Neural progenitor cell (in vitro differentiated cells): ENCODE data around the gene COL15A1.

Source experiments
- CTCF ChIP-seq: fragments of 200-600 bp; sonication (generic); IDR thresholded peaks from 2 replicates; pipeline ENCODE4 v1.5.1; 2017; ENCODE audit warnings: antibody characterized with exemption, mild to moderate bottlenecking
- EZH2 ChIP-seq: fragments of 200-600 bp; sonication (generic); IDR thresholded peaks from 2 replicates; pipeline ENCODE4 v1.6.1; 2017; ENCODE audit warnings: antibody characterized with exemption, mild to moderate bottlenecking, moderate library complexity
- EZH2phosphoT487 ChIP-seq: fragments of 200-600 bp; sonication (generic); IDR thresholded peaks from 2 replicates; pipeline ENCODE4 v1.6.1; 2017; ENCODE audit warnings: antibody characterized with exemption

- no peak for TF ChIP-seq CTCF
- TF ChIP-seq EZH2, result no peak
- no peak for TF ChIP-seq EZH2phosphoT487
Observed at GRCh38 chr9:98907055-98907454, 36.7 kb upstream of the COL15A1 start.
